Stimulated activated CD4-positive, alpha-beta T cell treated with anti-CD3 and anti-CD28 coated beads, Interleukin-15, amount 100 ng/mL, for 1 hour (primary cell): ENCODE data around the gene SLC6A20.
A peak's percentile ranks its signal among the peaks of the same experiment; 100 is the strongest.

Source experiments
- DNase-seq, 2 donors: peaks; one replicate each; pipeline ENCODE4 v3.0.0-alpha.2; 2020; ENCODE audit warnings: low read depth in 1 of 2, low spot score in 1 of 2

The SLC6A20 gene, protein sequence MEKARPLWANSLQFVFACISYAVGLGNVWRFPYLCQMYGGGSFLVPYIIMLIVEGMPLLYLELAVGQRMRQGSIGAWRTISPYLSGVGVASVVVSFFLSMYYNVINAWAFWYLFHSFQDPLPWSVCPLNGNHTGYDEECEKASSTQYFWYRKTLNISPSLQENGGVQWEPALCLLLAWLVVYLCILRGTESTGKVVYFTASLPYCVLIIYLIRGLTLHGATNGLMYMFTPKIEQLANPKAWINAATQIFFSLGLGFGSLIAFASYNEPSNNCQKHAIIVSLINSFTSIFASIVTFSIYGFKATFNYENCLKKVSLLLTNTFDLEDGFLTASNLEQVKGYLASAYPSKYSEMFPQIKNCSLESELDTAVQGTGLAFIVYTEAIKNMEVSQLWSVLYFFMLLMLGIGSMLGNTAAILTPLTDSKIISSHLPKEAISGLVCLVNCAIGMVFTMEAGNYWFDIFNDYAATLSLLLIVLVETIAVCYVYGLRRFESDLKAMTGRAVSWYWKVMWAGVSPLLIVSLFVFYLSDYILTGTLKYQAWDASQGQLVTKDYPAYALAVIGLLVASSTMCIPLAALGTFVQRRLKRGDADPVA

DNA sequence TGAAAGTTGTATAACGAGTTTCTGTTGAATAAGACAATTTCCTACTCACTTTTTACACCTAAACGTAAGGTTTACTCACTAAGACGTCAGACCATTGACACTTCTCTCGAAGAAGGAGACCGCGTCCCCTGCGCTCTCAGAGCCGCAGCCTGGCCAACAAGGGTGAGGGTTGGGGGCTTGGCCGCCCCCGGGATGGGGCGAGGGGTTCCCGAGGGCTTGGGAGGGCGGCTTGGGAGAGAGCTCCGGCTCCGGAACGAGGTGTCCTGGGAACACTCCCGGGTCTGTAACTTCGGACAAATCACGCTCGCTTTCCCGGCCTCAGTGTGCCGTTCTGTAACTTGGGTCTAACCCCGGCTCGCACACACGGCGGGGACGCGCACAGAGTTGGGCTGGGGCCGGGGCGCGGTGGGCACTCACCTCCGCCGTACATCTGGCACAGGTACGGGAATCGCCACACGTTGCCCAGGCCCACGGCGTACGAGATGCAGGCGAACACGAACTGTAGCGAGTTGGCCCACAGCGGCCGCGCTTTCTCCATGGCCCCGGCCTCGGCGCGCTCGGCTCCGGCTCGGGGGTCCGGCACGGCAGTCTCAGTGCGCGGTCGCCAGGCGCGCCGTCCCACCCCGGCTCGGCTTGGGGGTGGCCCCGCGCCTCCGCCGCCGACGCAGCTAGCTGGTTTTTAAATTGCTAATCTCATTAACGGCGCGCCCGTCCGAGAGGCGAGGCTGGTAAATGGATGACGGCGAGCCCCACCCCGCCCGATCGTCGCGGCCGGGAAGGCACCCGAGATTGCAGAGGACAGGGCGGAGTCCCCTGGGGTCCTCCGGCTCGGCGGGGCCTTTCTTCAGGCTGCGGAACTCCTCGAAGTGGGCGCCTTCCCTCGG is at the start of gene SLC6A20:
SLC6A20 (minus strand) TSS at position 655 of the 884 bp plus-strand sequence; CDS start at position 538, 117 bp downstream.
- peak in 1 of 2 donors; percentile 11 for DNase-seq

DNA sequence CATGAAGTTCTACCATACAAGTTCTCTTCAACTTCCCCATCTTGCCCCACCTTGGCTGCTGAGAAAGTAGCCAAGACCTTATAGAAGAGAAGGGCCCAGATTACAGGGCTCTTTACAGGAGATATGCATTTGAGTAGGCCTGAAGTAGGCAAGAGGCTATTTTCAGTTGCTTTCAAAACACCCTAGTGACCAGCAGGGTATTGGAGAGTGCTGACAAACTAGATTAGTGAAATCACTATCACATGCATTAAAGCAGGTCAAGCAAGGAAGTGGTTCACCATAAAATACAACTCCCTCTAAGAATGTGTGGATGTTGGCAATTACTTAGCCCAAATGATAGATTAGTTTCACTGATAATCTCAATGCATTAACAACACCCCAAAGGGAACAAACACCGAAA is 48.3 kb upstream of the SLC6A20 start:
- DNase-seq, result no peak

- no peak for DNase-seq
These were observed 46.7 kb upstream of the SLC6A20 start for GRCh38 chr3:45842851-45843625.

DNA sequence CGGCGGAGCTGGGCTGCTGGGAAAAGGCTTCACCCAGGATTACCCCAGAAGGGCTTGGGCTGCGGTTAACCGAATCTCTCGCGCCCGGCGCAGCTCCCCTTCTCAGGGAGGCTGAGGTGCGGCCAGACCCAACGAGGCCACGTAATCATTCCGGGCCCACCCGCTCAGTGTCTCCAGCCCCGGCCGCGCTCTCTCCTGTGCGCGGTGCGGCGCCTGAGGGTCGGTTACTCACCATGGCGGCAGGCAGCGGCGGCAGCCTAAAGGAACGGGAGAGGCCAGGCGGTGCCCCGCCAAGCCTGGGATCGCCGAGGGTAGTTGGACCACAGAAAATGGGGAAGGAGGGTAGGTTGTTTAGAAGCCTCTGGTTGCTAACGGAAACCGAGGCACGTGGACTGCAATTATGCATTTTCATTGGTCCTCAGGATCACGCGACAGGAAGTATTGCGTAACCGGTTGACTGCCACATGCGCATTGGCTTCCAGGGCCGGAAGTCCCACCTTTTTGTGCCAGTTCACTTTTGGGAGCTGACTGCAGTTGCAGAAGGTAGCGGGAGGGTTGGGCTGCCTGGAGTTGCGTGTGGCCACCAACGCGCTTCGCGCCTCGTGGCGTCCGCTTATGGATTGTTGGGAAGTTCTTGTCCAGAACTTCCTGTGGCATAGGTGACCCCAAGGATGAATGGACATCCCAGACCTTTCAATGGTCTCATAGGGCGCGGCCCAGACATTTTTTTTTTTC is 45.6 kb upstream of the SLC6A20 start, which contains the start of gene LZTFL1:
LZTFL1 (minus strand) TSS at position 363 of the 735 bp plus-strand sequence; CDS start at position 235, 128 bp downstream.
- DNase-seq, result peak; percentile 72 to 74

GRCh38 chr3:45841420-45841756 is 45.1 kb upstream of the SLC6A20 start:
- DNase-seq, result no peak

- DNase-seq, result no peak
These were observed 42.1 kb upstream of the SLC6A20 start for GRCh38 chr3:45838466-45838865.

DNA sequence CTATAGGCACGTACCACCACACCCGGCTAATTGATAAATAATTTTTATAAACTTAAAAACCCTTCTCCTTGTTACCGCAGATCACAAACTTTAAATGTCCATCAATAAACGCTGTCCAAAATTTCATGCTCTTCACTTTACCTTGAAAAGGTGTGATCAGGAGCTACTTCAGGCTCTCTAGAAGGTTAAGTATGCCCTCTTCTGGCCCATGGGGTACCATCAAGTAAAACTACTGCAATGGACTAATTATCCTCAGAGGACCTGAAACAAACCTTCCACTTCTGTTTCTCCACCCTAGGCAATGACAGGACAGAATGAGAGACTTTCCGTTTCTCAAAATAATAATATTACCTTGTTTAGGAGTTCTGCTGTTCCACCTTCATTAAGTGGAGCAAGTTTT is 36.4 kb upstream of the SLC6A20 start:
- DNase-seq, result no peak

DNA sequence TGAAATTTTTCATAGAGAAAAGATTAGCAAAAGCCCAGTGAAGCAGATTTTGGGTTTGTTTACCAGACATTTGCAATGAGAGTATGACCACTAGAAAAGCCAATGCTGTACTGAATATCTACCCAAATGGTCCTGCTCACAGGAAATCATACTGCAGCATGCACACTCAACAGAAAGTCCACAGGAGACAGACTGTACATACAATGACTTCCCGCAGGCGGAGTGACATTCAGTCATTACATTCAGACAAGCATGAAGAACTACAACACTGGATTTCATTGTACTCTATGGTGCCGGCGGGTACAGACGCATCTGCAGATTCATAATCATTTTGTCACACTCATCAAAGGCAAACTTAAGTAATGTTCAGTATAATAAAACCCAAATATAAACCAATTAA is 33.8 kb upstream of the SLC6A20 start:
- no peak for DNase-seq

GRCh38 chr3:45826908-45827307 is 30.6 kb upstream of the SLC6A20 start:
- DNase-seq, result no peak

- DNase-seq, result no peak
These were observed 30.0 kb upstream of the SLC6A20 start for GRCh38 chr3:45826321-45826720.

- no peak for DNase-seq
These were observed 24.8 kb upstream of the SLC6A20 start for GRCh38 chr3:45821127-45821526.

GRCh38 chr3:45819543-45819942 is 23.2 kb upstream of the SLC6A20 start:
- no peak for DNase-seq

DNA sequence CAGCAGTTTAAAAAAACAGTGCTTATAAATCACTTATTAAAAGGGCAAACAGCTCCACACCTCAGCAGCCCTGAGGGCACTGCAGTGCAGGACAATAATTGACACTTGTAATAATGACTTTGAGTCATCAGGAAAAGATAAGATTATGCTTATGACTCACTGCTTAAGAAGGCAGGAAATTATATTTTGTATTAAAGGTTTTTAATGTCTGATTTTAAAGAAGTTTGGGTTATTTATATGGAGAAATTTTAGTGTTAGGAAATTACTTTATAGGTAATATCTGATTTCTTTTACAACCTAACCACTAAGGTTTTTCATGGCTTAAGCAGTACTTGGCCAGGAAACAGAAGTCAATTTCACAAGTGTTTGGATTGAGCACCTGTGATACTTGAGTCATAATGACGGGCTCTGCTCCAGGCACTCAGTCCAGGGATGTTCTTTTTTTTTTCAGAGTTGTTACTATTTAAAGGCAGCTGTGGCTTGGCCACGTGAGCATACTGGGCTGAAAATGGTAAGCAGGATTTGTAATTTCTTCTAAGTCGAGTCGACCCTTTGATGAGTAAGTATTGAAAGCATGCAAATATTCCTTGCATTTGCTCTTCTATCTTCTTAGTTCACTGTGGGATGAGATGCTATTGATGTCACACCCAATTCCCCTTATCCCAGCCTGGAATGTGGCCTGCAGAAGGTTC is 21.6 kb upstream of the SLC6A20 start:
- DNase-seq, result no peak

GRCh38 chr3:45816544-45816943 is 20.2 kb upstream of the SLC6A20 start:
- no peak for DNase-seq

GRCh38 chr3:45814322-45814721 is 18.0 kb upstream of the SLC6A20 start:
- no peak for DNase-seq

GRCh38 chr3:45807681-45808540 is 11.6 kb upstream of the SLC6A20 start:
- no peak for DNase-seq

- DNase-seq, result no peak
These were observed 10.8 kb upstream of the SLC6A20 start for GRCh38 chr3:45807133-45807532.

DNA sequence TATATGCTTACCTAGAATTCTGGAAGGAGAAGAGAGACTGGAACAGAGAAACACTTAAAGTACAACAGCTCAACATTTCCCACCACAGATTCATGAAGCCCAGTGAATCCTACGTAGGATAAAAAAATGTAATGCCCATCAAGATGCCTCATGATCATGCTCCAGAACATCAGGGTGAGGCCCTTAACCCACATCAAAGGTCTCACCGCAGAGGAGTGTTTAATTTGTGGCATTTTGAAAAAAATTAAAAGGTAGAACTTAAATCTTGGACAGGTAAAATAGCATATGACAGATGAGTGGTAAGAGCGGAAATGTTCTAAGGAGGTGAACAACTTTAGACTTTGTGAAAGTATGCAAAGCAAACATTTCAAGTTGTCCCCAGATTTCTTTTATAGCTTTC is 9.7 kb upstream of the SLC6A20 start:
- DNase-seq, result no peak
